PC-9 (cell line): ENCODE measurements around the gene ARCN1. TPM values are rescaled to one million over a fixed set of nuclear protein-coding genes. Genes with fewer than 3 reads are reported as not detected.

Experiments used
- BruUV-seq: library from RNA; stranded (reverse); fragments of 400-500 nt; replicated peaks from 2 replicates; lab custom pipeline; 2021; lab: Mats Ljungman, UMichigan
- CTCF ChIA-PET: fragments of 300-600 bp; sonication (Branson Sonifier 250); formaldehyde crosslinking; loops from one replicate; lab custom pipeline; 2022; ENCODE audit warnings: antibody characterized with exemption; lab: Charles Lee
- POLR2A ChIA-PET: fragments of 300-600 bp; sonication (Branson Sonifier 250); formaldehyde crosslinking; loops from one replicate; lab custom pipeline; 2022; ENCODE audit warnings: antibody characterized with exemption; ENCODE audit not compliant: unreplicated experiment; lab: Charles Lee
- DNase-seq, 2 experiments: peaks; one replicate each; pipeline versions ENCODE4 v3.0.0 to v3.0.0-alpha.2; 2015 to 2022; ENCODE audit warnings: mixed read lengths in 1 of 2
- H2AFZ ChIP-seq: fragments of 200-600 bp; sonication (generic); 2 replicates; pipeline ENCODE4 v1.8.1; 2017; ENCODE audit warnings: antibody characterized with exemption
- H3F3A ChIP-seq: fragments of 200-600 bp; sonication (generic); 2 replicates; pipeline ENCODE4 v1.8.1; 2017; ENCODE audit warnings: antibody characterized with exemption, mild to moderate bottlenecking, low read depth; ENCODE audit not compliant: insufficient read depth
- H3K27ac ChIP-seq: fragments of 200-600 bp; sonication (generic); 2 replicates; pipeline ENCODE4 v1.6.1; 2016; ENCODE audit warnings: mixed run types
- H3K27me3 ChIP-seq: fragments of 200-600 bp; sonication (generic); 2 replicates; pipeline ENCODE4 v1.6.1; 2016; ENCODE audit warnings: low read depth, mixed run types; ENCODE audit not compliant: insufficient read depth
- H3K36me3 ChIP-seq: fragments of 200-600 bp; sonication (generic); 2 replicates; pipeline ENCODE4 v1.6.1; 2016; ENCODE audit warnings: low read depth, mixed run types
- H3K4me1 ChIP-seq: fragments of 200-600 bp; sonication (generic); replicated peaks from 2 replicates; pipeline ENCODE4 v1.6.1; 2016; ENCODE audit warnings: mixed run types; ENCODE audit not compliant: insufficient read depth
- H3K4me2 ChIP-seq: fragments of 200-600 bp; sonication (generic); 2 replicates; pipeline ENCODE4 v1.6.1; 2017; ENCODE audit warnings: mixed run types
- H3K4me3 ChIP-seq: fragments of 200-600 bp; sonication (generic); 2 replicates; pipeline ENCODE4 v1.6.1; 2016; ENCODE audit warnings: mixed run types
- H3K79me2 ChIP-seq: fragments of 200-600 bp; sonication (generic); 2 replicates; pipeline ENCODE4 v1.6.1; 2017; ENCODE audit warnings: low read depth, mixed run types
- H3K9me2 ChIP-seq: fragments of 200-600 bp; sonication (generic); 2 replicates; pipeline ENCODE4 v1.8.1; 2017; ENCODE audit warnings: mild to moderate bottlenecking; ENCODE audit not compliant: insufficient read depth
- H3K9me3 ChIP-seq: fragments of 200-600 bp; sonication (generic); 2 replicates; pipeline ENCODE4 v1.8.1; 2016; ENCODE audit warnings: low read depth; ENCODE audit not compliant: insufficient read depth
- H4K20me1 ChIP-seq: fragments of 200-600 bp; sonication (generic); 2 replicates; pipeline ENCODE4 v1.8.1; 2017; ENCODE audit not compliant: insufficient read depth
- CTCF ChIP-seq: fragments of 200-600 bp; sonication (generic); conservative IDR thresholded peaks from 2 replicates; pipeline ENCODE4 v1.6.1; 2017; ENCODE audit warnings: mixed run types, antibody characterized with exemption, mild to moderate bottlenecking, moderate library complexity
- EZH2 ChIP-seq: fragments of 200-600 bp; sonication (generic); IDR thresholded peaks from 2 replicates; pipeline ENCODE4 v1.8.0; 2017; ENCODE audit warnings: antibody characterized with exemption, low read depth
- intact Hi-C: fragments of 100-400 bp; cut with micrococcal nuclease; formaldehyde crosslinking; loops from one replicate; pipeline ENCODE4 v1.10.0; 2022; ENCODE audit not compliant: unreplicated experiment
- total RNA-seq: library from RNA; stranded (reverse); gene quantifications from 2 replicates; pipeline ENCODE4 v1.2.3, GENCODE V29; 2021

ARCN1 gene
- total RNA-seq, 1 experiment from 2014 or later, result 105 TPM

- POLR2A ChIA-PET, result interaction anchor here (0.7 to 2.8 kb wide), 2 partner anchors 11 to 330 kb away, joined by 4 to 31 read pairs; no protein-coding TSS in a partner anchor
- H3K4me1 ChIP-seq, result peaks cover 6% of the 10 kb centered on the region; the same call in 1 of the 2 replicates
- H3K27ac ChIP-seq, result no peak overlapping the region
- peak overlapping the region; percentile 74 for H2AFZ ChIP-seq
- intact Hi-C loops, result loop anchor here (5.0 kb wide), 1 partner anchor 34 kb away; no protein-coding TSS in a partner anchor
- H3K4me3 ChIP-seq, result peak overlapping the region; percentile 70
- no peaks in the 10 kb centered on the region for H3K9me2 ChIP-seq
- peaks cover 24% of the 10 kb centered on the region; the same call in 1 of the 2 replicates for H3F3A ChIP-seq
- no peaks in the 10 kb centered on the region for H4K20me1 ChIP-seq
- no peaks in the 10 kb centered on the region for H3K9me3 ChIP-seq
- CTCF ChIA-PET, result interaction anchor here (2.0 kb wide), 1 partner anchor 14 kb away, joined by 12 read pairs; no protein-coding TSS in a partner anchor
- peak in 1 of 2 experiments; percentile 33 for DNase-seq
- TF ChIP-seq EZH2 (no peak), CTCF (no peak)
- peaks cover 13% of the 10 kb centered on the region; the same call in 1 of the 2 replicates for H3K27me3 ChIP-seq
- H3K4me2 ChIP-seq, result peak overlapping the region; percentile 86
- no peaks in the 10 kb centered on the region for H3K79me2 ChIP-seq
- no peaks in the 10 kb centered on the region for H3K36me3 ChIP-seq
- no TSS peak for BruUV-seq
Measured at GRCh38 chr11:118608360-118609227, 36.4 kb downstream of the ARCN1 start.

GRCh38 chr11:118609380-118610224 is 37.4 kb downstream of the ARCN1 start:
- no peak for DNase-seq
- no TSS peak for BruUV-seq
- TF ChIP-seq EZH2 (no peak), CTCF (no peak)
- Histone ChIP-seq H3K36me3 (no peaks in the 10 kb centered on the region), H3K9me3 (no peaks in the 10 kb centered on the region), H3F3A (peaks cover 14% of the 10 kb centered on the region; the same call in 1 of the 2 replicates), H3K27ac (no peak overlapping the region), H3K9me2 (no peaks in the 10 kb centered on the region), H3K27me3 (peaks cover 13% of the 10 kb centered on the region; the same call in 1 of the 2 replicates), H3K4me3 (no peak overlapping the region), H3K4me2 (no peak overlapping the region), H3K4me1 (peaks cover 11% of the 10 kb centered on the region), H4K20me1 (no peaks in the 10 kb centered on the region), H3K79me2 (no peaks in the 10 kb centered on the region), H2AFZ (no peak overlapping the region)
- intact Hi-C loops, result loop anchor here (5.0 kb wide), 1 partner anchor 33 kb away; no protein-coding TSS in a partner anchor
- ChIA-PET CTCF (interaction anchor here (2.0 kb wide), 1 partner anchor 13 kb away, joined by 12 read pairs; no protein-coding TSS in a partner anchor), POLR2A (interaction anchor here (2.8 kb wide), 1 partner anchor 10 kb away, joined by 31 read pairs; no protein-coding TSS in a partner anchor)
